Fibroblast of pulmonary artery (primary cell): ENCODE results near the gene ARHGAP24.

Experiments
- DNase-seq: peaks from one replicate; pipeline ENCODE4 v3.0.0-alpha.2; 2010; ENCODE audit warnings: low read depth
- H3K4me3 ChIP-seq: replicated peaks from 2 replicates; pipeline ENCODE4 v1.5.1; 2011; ENCODE audit warnings: low read depth, mild to moderate bottlenecking, control low read depth, low read length, moderate library complexity
- CTCF ChIP-seq: IDR thresholded peaks from 2 replicates; pipeline ENCODE4 v1.5.1; 2011; ENCODE audit warnings: mild to moderate bottlenecking, control low read depth, low read length, inconsistent platforms; ENCODE audit errors: missing control alignments

Gene ARHGAP24

GRCh38 chr4:85726555-85726954 lies 251.6 kb downstream of the ARHGAP24 start:
- no peak for DNase-seq
- H3K4me3 ChIP-seq, result no peak overlapping the region
- no peak for TF ChIP-seq CTCF

- no peak overlapping the region for H3K4me3 ChIP-seq
- DNase-seq, result no peak
- TF ChIP-seq CTCF, result no peak
These were observed 253.5 kb downstream of the ARHGAP24 start for GRCh38 chr4:85728464-85728863.

- no peak for DNase-seq
- H3K4me3 ChIP-seq, result no peak overlapping the region
- TF ChIP-seq CTCF, result no peak
These were observed 257.2 kb downstream of the ARHGAP24 start for GRCh38 chr4:85732124-85732523.

GRCh38 chr4:85733798-85734197 lies 258.8 kb downstream of the ARHGAP24 start:
- no peak for TF ChIP-seq CTCF
- no peak for DNase-seq
- no peak overlapping the region for H3K4me3 ChIP-seq

- no peak overlapping the region for H3K4me3 ChIP-seq
- TF ChIP-seq CTCF, result no peak
- no peak for DNase-seq
These were observed 259.5 kb downstream of the ARHGAP24 start for GRCh38 chr4:85734424-85734831.

- TF ChIP-seq CTCF, result no peak
- H3K4me3 ChIP-seq, result no peak overlapping the region
- DNase-seq, result no peak
These were observed 261.6 kb downstream of the ARHGAP24 start for GRCh38 chr4:85736571-85736970.

- no peak overlapping the region for H3K4me3 ChIP-seq
- TF ChIP-seq CTCF, result no peak
- DNase-seq, result no peak
These were observed 262.3 kb downstream of the ARHGAP24 start for GRCh38 chr4:85737254-85737653.
